ENCODE measurements around the gene MTG1.

DNA sequence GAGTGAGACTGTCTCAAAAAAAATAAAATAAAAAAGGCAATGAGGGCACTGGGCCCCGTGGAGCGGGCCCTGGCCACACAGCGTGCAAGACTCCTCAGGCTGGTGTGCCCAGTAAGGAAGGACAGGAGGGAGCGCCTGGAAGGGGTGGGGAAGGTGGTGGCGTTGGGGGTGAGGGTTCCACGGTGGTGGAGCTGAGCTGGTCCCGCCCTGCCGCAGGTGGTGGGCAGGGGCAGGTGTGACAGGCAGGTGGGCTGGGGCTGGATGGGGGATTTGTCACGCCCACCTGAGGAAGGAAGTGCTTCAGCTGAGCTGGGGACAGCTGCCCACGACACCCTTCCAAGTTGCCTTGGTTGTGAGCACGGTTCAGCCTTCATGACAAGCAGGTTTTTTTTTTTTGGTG is 47.5 kb upstream of the MTG1 start:
- TF ChIP-seq, protein P1, sequence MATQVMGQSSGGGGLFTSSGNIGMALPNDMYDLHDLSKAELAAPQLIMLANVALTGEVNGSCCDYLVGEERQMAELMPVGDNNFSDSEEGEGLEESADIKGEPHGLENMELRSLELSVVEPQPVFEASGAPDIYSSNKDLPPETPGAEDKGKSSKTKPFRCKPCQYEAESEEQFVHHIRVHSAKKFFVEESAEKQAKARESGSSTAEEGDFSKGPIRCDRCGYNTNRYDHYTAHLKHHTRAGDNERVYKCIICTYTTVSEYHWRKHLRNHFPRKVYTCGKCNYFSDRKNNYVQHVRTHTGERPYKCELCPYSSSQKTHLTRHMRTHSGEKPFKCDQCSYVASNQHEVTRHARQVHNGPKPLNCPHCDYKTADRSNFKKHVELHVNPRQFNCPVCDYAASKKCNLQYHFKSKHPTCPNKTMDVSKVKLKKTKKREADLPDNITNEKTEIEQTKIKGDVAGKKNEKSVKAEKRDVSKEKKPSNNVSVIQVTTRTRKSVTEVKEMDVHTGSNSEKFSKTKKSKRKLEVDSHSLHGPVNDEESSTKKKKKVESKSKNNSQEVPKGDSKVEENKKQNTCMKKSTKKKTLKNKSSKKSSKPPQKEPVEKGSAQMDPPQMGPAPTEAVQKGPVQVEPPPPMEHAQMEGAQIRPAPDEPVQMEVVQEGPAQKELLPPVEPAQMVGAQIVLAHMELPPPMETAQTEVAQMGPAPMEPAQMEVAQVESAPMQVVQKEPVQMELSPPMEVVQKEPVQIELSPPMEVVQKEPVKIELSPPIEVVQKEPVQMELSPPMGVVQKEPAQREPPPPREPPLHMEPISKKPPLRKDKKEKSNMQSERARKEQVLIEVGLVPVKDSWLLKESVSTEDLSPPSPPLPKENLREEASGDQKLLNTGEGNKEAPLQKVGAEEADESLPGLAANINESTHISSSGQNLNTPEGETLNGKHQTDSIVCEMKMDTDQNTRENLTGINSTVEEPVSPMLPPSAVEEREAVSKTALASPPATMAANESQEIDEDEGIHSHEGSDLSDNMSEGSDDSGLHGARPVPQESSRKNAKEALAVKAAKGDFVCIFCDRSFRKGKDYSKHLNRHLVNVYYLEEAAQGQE (IDR thresholded peaks at IDR 0.05; ENCODE audit: unreplicated experiment), result no peak
- TF ChIP-seq, protein P2, sequence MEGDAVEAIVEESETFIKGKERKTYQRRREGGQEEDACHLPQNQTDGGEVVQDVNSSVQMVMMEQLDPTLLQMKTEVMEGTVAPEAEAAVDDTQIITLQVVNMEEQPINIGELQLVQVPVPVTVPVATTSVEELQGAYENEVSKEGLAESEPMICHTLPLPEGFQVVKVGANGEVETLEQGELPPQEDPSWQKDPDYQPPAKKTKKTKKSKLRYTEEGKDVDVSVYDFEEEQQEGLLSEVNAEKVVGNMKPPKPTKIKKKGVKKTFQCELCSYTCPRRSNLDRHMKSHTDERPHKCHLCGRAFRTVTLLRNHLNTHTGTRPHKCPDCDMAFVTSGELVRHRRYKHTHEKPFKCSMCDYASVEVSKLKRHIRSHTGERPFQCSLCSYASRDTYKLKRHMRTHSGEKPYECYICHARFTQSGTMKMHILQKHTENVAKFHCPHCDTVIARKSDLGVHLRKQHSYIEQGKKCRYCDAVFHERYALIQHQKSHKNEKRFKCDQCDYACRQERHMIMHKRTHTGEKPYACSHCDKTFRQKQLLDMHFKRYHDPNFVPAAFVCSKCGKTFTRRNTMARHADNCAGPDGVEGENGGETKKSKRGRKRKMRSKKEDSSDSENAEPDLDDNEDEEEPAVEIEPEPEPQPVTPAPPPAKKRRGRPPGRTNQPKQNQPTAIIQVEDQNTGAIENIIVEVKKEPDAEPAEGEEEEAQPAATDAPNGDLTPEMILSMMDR (conservative IDR thresholded peaks at IDR 0.05; ENCODE audit: low read depth in 2 of 2), result no peak
- TF ChIP-seq EZH2 (IDR thresholded peaks at IDR 0.05; ENCODE audit: low read depth, unreplicated experiment), result no peak
- TF ChIP-seq STAT1 (IDR thresholded peaks at IDR 0.05; ENCODE audit: unreplicated experiment), result no peak
- TF ChIP-seq POLR2AphosphoS5 (IDR thresholded peaks at IDR 0.05; ENCODE audit: low read depth), result no peak
- TF ChIP-seq CREB1 (CRISPR knock-in tag; IDR thresholded peaks at IDR 0.05; ENCODE audit: low read depth), result no peak
- TF ChIP-seq NANOG (IDR thresholded peaks at IDR 0.05; ENCODE audit: borderline replicate concordance), result no peak
- TF ChIP-seq ETS1 (IDR thresholded peaks at IDR 0.05), result no peak
- no peak for TF ChIP-seq JUNB (IDR thresholded peaks at IDR 0.05; ENCODE audit: unreplicated experiment)
- no peak for TF ChIP-seq ZNF462 (CRISPR knock-in tag; IDR thresholded peaks at IDR 0.05)
- TF ChIP-seq EZH2phosphoT487 (IDR thresholded peaks at IDR 0.05; ENCODE audit: unreplicated experiment), result no peak
